Duodenal mucosa (tissue), 2 donors: ENCODE results near the gene SLC25A30.
"Not testable (repeated sequence)": the region's sequence is repeated elsewhere in the genome, so short reads cannot be mapped to it uniquely, and the experiment has no call there.

Source experiments
- H3K27ac ChIP-seq: one replicate; pipeline ENCODE4 v1.7.0; 2013; ENCODE audit warnings: low read depth, low read length
- H3K27me3 ChIP-seq, 2 donors: one replicate each; pipeline ENCODE4 v1.7.0; 2013; ENCODE audit warnings: low read length in 2 of 2, control low read depth in 1 of 2; ENCODE audit not compliant: insufficient read depth in 2 of 2, control insufficient read depth in 1 of 2
- H3K36me3 ChIP-seq, 2 donors: one replicate each; pipeline ENCODE4 v1.7.0; 2013; ENCODE audit warnings: low read length in 2 of 2, control low read depth in 1 of 2; ENCODE audit not compliant: insufficient read depth in 2 of 2, control insufficient read depth in 1 of 2
- H3K4me1 ChIP-seq, 2 donors: one replicate each; pipeline ENCODE4 v1.7.0; 2013; ENCODE audit warnings: low read length in 2 of 2, control low read depth in 1 of 2; ENCODE audit not compliant: insufficient read depth in 2 of 2, control insufficient read depth in 1 of 2
- H3K4me3 ChIP-seq, 2 donors: one replicate each; pipeline ENCODE4 v1.7.0; 2013; ENCODE audit warnings: low read length in 2 of 2, low read depth in 1 of 2
- H3K9ac ChIP-seq, 2 donors: one replicate each; pipeline ENCODE4 v1.7.0; 2013; ENCODE audit warnings: low read length in 2 of 2, low read depth in 1 of 2
- H3K9me3 ChIP-seq, 2 donors: one replicate each; pipeline ENCODE4 v1.7.0; 2013; ENCODE audit warnings: low read length in 2 of 2, control low read depth in 1 of 2; ENCODE audit not compliant: control insufficient read depth in 1 of 2

SLC25A30 gene

GRCh38 chr13:45432737-45433380 is 14.7 kb upstream of the SLC25A30 start:
- Histone ChIP-seq H3K27me3 (no peaks in the 10 kb centered on the region), H3K4me3 (no peak overlapping the region), H3K4me1 (peaks cover 0 to 14% of the 10 kb centered on the region in 2 donors), H3K9ac (no peak overlapping the region), H3K36me3 (no peaks in the 10 kb centered on the region), H3K27ac (no peak overlapping the region), H3K9me3 (no peaks in the 10 kb centered on the region)

DNA sequence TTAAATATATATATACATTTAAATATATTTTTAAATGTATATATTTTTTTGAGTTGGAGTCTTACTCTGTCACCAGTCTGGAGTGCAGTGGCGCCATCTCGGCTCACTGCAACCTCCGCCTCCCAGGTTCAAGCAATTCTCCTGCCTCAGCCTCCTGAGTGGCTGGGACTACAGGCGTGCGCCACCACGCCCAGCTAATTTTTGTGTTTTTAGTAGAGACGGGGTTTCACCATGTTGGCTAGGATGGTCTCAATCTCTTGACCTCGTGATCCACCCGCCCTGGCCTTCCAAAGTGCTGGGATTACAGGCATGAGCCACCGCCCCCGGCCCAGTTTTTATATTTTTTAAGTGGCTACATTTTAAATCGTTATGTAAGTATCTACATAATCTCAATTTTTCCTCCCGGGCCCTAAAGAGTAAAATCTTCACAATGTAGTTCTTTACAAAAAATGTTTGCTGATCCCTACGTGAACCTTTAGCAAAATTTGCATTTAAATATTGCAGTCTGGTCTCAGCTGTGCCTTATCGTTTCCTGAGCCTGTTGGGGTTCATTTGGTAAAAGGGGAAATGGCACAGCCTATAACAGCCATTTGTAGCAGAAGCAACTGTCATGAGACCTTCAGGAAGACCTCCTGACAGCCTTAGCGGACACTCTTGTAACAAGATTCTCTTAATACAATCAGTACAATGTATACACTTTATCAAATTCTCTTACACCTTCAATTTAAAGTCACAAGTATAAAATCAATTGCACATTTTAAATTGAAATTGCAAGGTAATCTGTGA is 8.1 kb upstream of the SLC25A30 start:
- H3K9me3 ChIP-seq, H3K27ac ChIP-seq, H3K4me1 ChIP-seq, H3K27me3 ChIP-seq, H3K36me3 ChIP-seq, H3K4me3 ChIP-seq, H3K9ac ChIP-seq: not testable (repeated sequence)

DNA sequence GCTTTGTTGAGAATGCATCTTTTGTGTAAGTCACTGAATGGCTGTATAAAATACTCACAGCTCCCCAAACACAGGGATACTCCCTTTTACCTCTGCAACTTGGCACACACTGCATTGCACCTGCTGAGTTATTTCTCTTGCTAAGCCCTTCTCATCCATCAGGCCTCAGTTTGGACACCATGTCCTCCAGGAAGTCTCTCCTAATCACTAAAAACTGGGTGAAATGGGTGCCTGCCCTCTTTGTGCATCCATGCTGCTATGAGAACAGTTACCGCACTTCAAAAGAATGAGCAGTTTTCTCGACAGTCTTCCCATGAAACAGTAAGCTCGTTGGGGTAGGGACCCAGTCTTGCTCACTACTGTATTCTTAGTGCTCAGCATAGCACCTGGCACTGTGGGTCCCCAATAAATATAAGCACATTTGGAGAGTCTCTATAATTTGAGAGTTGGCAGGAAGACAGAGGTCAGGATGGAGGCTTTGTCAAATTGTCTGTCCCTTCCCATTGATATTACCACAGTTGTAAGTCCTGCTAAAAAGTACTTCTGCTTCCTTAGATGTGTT is 4.6 kb upstream of the SLC25A30 start:
- Histone ChIP-seq H3K27ac (no peak overlapping the region), H3K9me3 (no peaks in the 10 kb centered on the region), H3K4me3 (no peak overlapping the region), H3K9ac (no peak overlapping the region), H3K27me3 (no peaks in the 10 kb centered on the region), H3K4me1 (no peaks in the 10 kb centered on the region), H3K36me3 (no peaks in the 10 kb centered on the region)

- no peak overlapping the region for H3K4me3 ChIP-seq
- no peak overlapping the region for H3K27ac ChIP-seq
- no peak overlapping the region for H3K9ac ChIP-seq
- no peaks in the 10 kb centered on the region for H3K36me3 ChIP-seq
- H3K4me1 ChIP-seq: peaks cover 8 to 12% of the 10 kb centered on the region in 2 donors
- H3K9me3 ChIP-seq: no peaks in the 10 kb centered on the region
- no peaks in the 10 kb centered on the region for H3K27me3 ChIP-seq
Measured at GRCh38 chr13:45419945-45420344, 1.8 kb upstream of the SLC25A30 start.

DNA sequence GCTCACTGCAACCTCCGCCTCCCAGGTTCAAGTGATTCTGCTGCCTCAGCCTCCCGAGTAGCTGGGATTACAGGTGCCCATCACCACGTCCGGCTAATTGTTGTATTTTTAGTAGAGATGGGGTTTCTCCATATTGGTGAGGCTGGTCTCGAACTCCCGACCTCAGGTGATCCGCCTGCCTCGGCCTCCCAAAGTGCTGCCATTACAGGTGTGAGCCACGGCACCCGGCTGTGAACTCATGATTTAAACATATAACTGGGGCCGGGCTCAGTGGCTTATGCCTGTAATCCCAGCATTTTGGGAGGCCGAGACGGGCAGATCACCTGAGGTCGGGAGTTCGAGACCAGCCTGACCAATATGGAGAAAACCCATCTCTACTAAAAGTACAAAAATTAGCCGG is 1.2 kb upstream of the SLC25A30 start:
- H3K4me3 ChIP-seq, H3K9me3 ChIP-seq, H3K36me3 ChIP-seq, H3K27me3 ChIP-seq, H3K9ac ChIP-seq, H3K27ac ChIP-seq: not testable (repeated sequence)
- peaks cover 12 to 16% of the 10 kb centered on the region in 2 donors for H3K4me1 ChIP-seq

- H3K9me3 ChIP-seq: no peaks in the 10 kb centered on the region
- H3K4me3 ChIP-seq: peak overlapping the region; percentile 73 to 98
- peak overlapping the region; percentile 65 to 83 for H3K9ac ChIP-seq
- peak overlapping the region; percentile 90 for H3K27ac ChIP-seq
- no peaks in the 10 kb centered on the region for H3K36me3 ChIP-seq
- no peaks in the 10 kb centered on the region for H3K27me3 ChIP-seq
- peaks cover 23 to 27% of the 10 kb centered on the region in 2 donors for H3K4me1 ChIP-seq
Measured at GRCh38 chr13:45416516-45417128, 1.6 kb downstream of the SLC25A30 start.

- Histone ChIP-seq H3K36me3 (peaks cover 1 to 11% of the 10 kb centered on the region in 2 donors), H3K9ac (peak overlapping the region; percentile 4 to 63), H3K4me3 (peak overlapping the region; percentile 54 to 69), H3K27ac (peak overlapping the region; percentile 60), H3K27me3 (no peaks in the 10 kb centered on the region), H3K4me1 (peaks cover 23 to 27% of the 10 kb centered on the region in 2 donors), H3K9me3 (no peaks in the 10 kb centered on the region)
Measured at GRCh38 chr13:45415112-45415511, 3.1 kb downstream of the SLC25A30 start.

DNA sequence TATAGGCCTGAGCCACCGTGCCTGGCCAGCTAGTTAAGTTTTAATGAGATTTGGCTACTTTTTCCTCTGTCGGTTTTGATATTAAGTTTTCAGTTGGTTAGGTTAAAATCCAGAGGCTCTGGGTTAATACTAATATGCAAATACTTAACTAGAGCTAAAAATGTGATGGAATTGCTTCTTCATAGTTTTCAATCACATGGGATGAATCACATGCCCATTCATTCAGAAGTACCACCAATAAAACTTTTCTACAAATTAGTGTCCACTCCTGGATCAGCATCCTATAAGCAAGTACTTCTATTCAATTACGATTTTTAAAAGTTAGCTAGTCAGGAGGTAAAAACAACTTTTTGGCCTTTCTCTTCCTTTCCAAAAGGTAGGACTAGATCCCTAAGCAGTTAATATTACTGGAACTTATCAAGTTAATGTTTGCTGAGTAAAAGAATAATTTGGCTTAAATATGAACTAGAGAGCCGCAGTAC is 4.3 kb downstream of the SLC25A30 start:
- H3K4me3 ChIP-seq: peak overlapping the region in 1 of 2 donors; percentile 54
- H3K4me1 ChIP-seq: peaks cover 23 to 27% of the 10 kb centered on the region in 2 donors

GRCh38 chr13:45412274-45413049 is 5.7 kb downstream of the SLC25A30 start:
- no peak overlapping the region for H3K9ac ChIP-seq
- H3K27ac ChIP-seq: no peak overlapping the region
- H3K9me3 ChIP-seq: no peaks in the 10 kb centered on the region
- H3K4me1 ChIP-seq: peaks cover 23 to 27% of the 10 kb centered on the region in 2 donors
- H3K4me3 ChIP-seq: no peak overlapping the region
- peaks cover 13 to 28% of the 10 kb centered on the region in 2 donors for H3K36me3 ChIP-seq
- no peaks in the 10 kb centered on the region for H3K27me3 ChIP-seq

More for the DNA sequence above, 4.3 kb downstream of the SLC25A30 start:
- Histone ChIP-seq H3K9ac (peak overlapping the region in 1 of 2 donors; percentile 63), H3K27ac (no peak overlapping the region), H3K27me3 (no peaks in the 10 kb centered on the region), H3K36me3 (peaks cover 6 to 16% of the 10 kb centered on the region in 2 donors), H3K9me3 (no peaks in the 10 kb centered on the region)
